Endometrial microvascular endothelial cells (primary cell): ENCODE measurements around the gene ST6GALNAC6. TPM values are rescaled to one million over a fixed set of nuclear protein-coding genes. Genes with fewer than 3 reads are reported as not detected.

ENCODE experiments used
- in situ Hi-C: cut with HindIII; loops from 2 replicates; pipeline ENCODE4 v1.10.0; 2017; ENCODE audit warnings: low sequenced_read_pairs, low pct_unique_long_range_greater_than_20kb; ENCODE audit errors: inconsistent ontology term
- total RNA-seq: library from RNA; depleted of rRNA; stranded (reverse); fragments of >200 nt; gene quantifications from one replicate; pipeline ENCODE4 v1.2.3, GENCODE V29; 2015; ENCODE audit errors: inconsistent ontology term

ST6GALNAC6 gene
- total RNA-seq, 1 donor from 2014 or later: 50.3 TPM

GRCh38 chr9:127868278-127868902, 31.0 kb downstream of the ST6GALNAC6 start:
- in situ Hi-C loops: loop anchor here (25.0 kb wide), 1 partner anchor 106 kb away; no protein-coding TSS in a partner anchor

GRCh38 chr9:127867356-127868277, 31.8 kb downstream of the ST6GALNAC6 start:
- in situ Hi-C loops: loop anchor here (25.0 kb wide), 1 partner anchor 105 kb away; no protein-coding TSS in a partner anchor

GRCh38 chr9:127866535-127866934, 32.9 kb downstream of the ST6GALNAC6 start:
- in situ Hi-C loops: loop anchor here (25.0 kb wide), 1 partner anchor 104 kb away; no protein-coding TSS in a partner anchor

- in situ Hi-C loops: loop anchor here (25.0 kb wide), 1 partner anchor 104 kb away; no protein-coding TSS in a partner anchor
Measured at GRCh38 chr9:127865645-127866464, 33.5 kb downstream of the ST6GALNAC6 start.

- in situ Hi-C loops: loop anchor here (25.0 kb wide), 1 partner anchor 101 kb away; no protein-coding TSS in a partner anchor
Measured at GRCh38 chr9:127863191-127863621, 36.2 kb downstream of the ST6GALNAC6 start.

GRCh38 chr9:127862075-127863011, 37.1 kb downstream of the ST6GALNAC6 start:
- in situ Hi-C loops: loop anchor here (25.0 kb wide), 1 partner anchor 100 kb away; no protein-coding TSS in a partner anchor

- in situ Hi-C loops: loop anchor here (25.0 kb wide), 1 partner anchor 98 kb away; no protein-coding TSS in a partner anchor
Measured at GRCh38 chr9:127860779-127861178, 38.6 kb downstream of the ST6GALNAC6 start.

- in situ Hi-C loops: loop anchor here (25.0 kb wide), 1 partner anchor 98 kb away; no protein-coding TSS in a partner anchor
Measured at GRCh38 chr9:127860260-127860659, 39.1 kb downstream of the ST6GALNAC6 start.

GRCh38 chr9:127858041-127858512, 41.3 kb downstream of the ST6GALNAC6 start:
- in situ Hi-C loops: loop anchor here (25.0 kb wide), 1 partner anchor 96 kb away; no protein-coding TSS in a partner anchor

- in situ Hi-C loops: loop anchor here (25.0 kb wide), 1 partner anchor 95 kb away; no protein-coding TSS in a partner anchor
Measured at GRCh38 chr9:127857278-127857677, 42.1 kb downstream of the ST6GALNAC6 start.

GRCh38 chr9:127856729-127857116, 42.7 kb downstream of the ST6GALNAC6 start:
- in situ Hi-C loops: loop anchor here (25.0 kb wide), 1 partner anchor 94 kb away; no protein-coding TSS in a partner anchor

GRCh38 chr9:127856094-127856728, 43.2 kb downstream of the ST6GALNAC6 start:
- in situ Hi-C loops: loop anchor here (25.0 kb wide), 1 partner anchor 94 kb away; no protein-coding TSS in a partner anchor

- in situ Hi-C loops: loop anchor here (25.0 kb wide), 1 partner anchor 93 kb away; no protein-coding TSS in a partner anchor
Measured at GRCh38 chr9:127855522-127855921, 43.9 kb downstream of the ST6GALNAC6 start.

- in situ Hi-C loops: loop anchor here (25.0 kb wide), 1 partner anchor 93 kb away; no protein-coding TSS in a partner anchor
Measured at GRCh38 chr9:127854960-127855359, 44.4 kb downstream of the ST6GALNAC6 start.

GRCh38 chr9:127854184-127854806, 45.1 kb downstream of the ST6GALNAC6 start, which contains the start of gene ENG:
Gene ENG, minus strand, starts transcription at chr9:127854658. Its CDS starts 303 bp downstream, at chr9:127854355.
- in situ Hi-C loops: loop anchor here (25.0 kb wide), 1 partner anchor 92 kb away; no protein-coding TSS in a partner anchor
